Keratinocyte (primary cell): ENCODE data around the gene ARHGAP24. TPM values are rescaled to one million over a fixed set of nuclear protein-coding genes. Genes with fewer than 3 reads are reported as not detected.

Experiments used
- DNase-seq: peaks from one replicate; pipeline ENCODE4 v3.0.0-alpha.2; 2011; ENCODE audit warnings: low read depth, missing footprints, low spot score
- FAIRE-seq: peaks from 2 replicates; lab custom pipeline; 2011; peaks lifted over from hg19 to GRCh38; lab: Jason Lieb, UNC
- H2AFZ ChIP-seq: 2 replicates; pipeline ENCODE4 v1.6.0; 2012; ENCODE audit warnings: low read length, control low read depth, inconsistent platforms; ENCODE audit not compliant: control insufficient read depth
- H3K27ac ChIP-seq: 2 replicates; pipeline ENCODE4 v1.5.1; 2011; ENCODE audit warnings: low read length; ENCODE audit not compliant: control insufficient read depth, insufficient read depth
- H3K27me3 ChIP-seq: 3 replicates; pipeline ENCODE4 v1.6.0; 2011; ENCODE audit warnings: low read length; ENCODE audit not compliant: control insufficient read depth, insufficient read depth; ENCODE audit errors: extremely low read depth
- H3K36me3 ChIP-seq, 2 experiments: 2 replicates in 1 of 2; 3 replicates in 1 of 2; pipeline ENCODE4 v1.5.1; 2011; ENCODE audit warnings: low read length in 2 of 2, mild to moderate bottlenecking in 1 of 2; ENCODE audit not compliant: control insufficient read depth in 2 of 2, insufficient read depth in 2 of 2; ENCODE audit errors: extremely low read depth in 1 of 2
- H3K4me1 ChIP-seq: 3 replicates; pipeline ENCODE4 v1.5.1; 2011; ENCODE audit warnings: low read length; ENCODE audit not compliant: control insufficient read depth, insufficient read depth; ENCODE audit errors: extremely low read depth
- H3K4me2 ChIP-seq: 3 replicates; pipeline ENCODE4 v1.6.0; 2011; ENCODE audit warnings: low read depth, low read length; ENCODE audit not compliant: control insufficient read depth, insufficient read depth; ENCODE audit errors: extremely low read depth
- H3K4me3 ChIP-seq, 3 experiments: fragments of 200-600 bp in 1 of 3; sonication (generic) in 1 of 3; 2 replicates in 2 of 3; 3 replicates in 1 of 3; pipeline ENCODE4 v1.5.1; 2011 to 2016; ENCODE audit warnings: low read length in 3 of 3, mild to moderate bottlenecking in 3 of 3, control low read depth in 2 of 3, inconsistent platforms in 1 of 3, low read depth in 1 of 3, mixed read lengths in 1 of 3, mixed run types in 1 of 3, moderate library complexity in 1 of 3; ENCODE audit not compliant: control insufficient read depth in 2 of 3, insufficient read depth in 2 of 3; ENCODE audit errors: extremely low read depth in 1 of 3
- H3K79me2 ChIP-seq: 2 replicates; pipeline ENCODE4 v1.6.0; 2012; ENCODE audit warnings: low read length; ENCODE audit not compliant: control insufficient read depth, insufficient read depth
- H3K9ac ChIP-seq: 3 replicates; pipeline ENCODE4 v1.6.0; 2011; ENCODE audit warnings: low read length; ENCODE audit not compliant: control insufficient read depth, insufficient read depth; ENCODE audit errors: extremely low read depth
- H3K9me1 ChIP-seq: 3 replicates; pipeline ENCODE4 v1.6.0; 2011; ENCODE audit warnings: low read length; ENCODE audit not compliant: control insufficient read depth, insufficient read depth; ENCODE audit errors: extremely low read depth
- H3K9me3 ChIP-seq: 2 replicates; pipeline ENCODE4 v1.5.1; 2012; ENCODE audit warnings: low read depth, low read length; ENCODE audit not compliant: control insufficient read depth
- H4K20me1 ChIP-seq: 3 replicates; pipeline ENCODE4 v1.6.0; 2011; ENCODE audit warnings: low read length; ENCODE audit not compliant: control insufficient read depth, insufficient read depth; ENCODE audit errors: extremely low read depth
- CTCF ChIP-seq, 3 experiments: IDR thresholded peaks in 1 of 3; conservative IDR thresholded peaks in 1 of 3; optimal IDR thresholded peaks in 1 of 3; 2 replicates in 2 of 3; 3 replicates in 1 of 3; pipeline versions ENCODE3 to v1.5.1; 2011; ENCODE audit warnings: low read length in 3 of 3, mild to moderate bottlenecking in 3 of 3, moderate library complexity in 2 of 3, control low read depth in 1 of 3, inconsistent platforms in 1 of 3; ENCODE audit not compliant: insufficient read depth in 2 of 3; ENCODE audit errors: extremely low read depth in 1 of 3
- EZH2 ChIP-seq: IDR thresholded peaks from one replicate; pipeline ENCODE4 v1.6.1; 2012; ENCODE audit warnings: inconsistent platforms, mild to moderate bottlenecking, low read length, moderate library complexity
- dilution Hi-C: fragments of 300-500 bp; cut with MboI; formaldehyde crosslinking; loops from one replicate; pipeline ENCODE4 v1.7.0; 2020; ENCODE audit warnings: low sequenced_read_pairs; ENCODE audit not compliant: extremely low pct_ligation_motif_present
- polyA plus RNA-seq, 5 experiments: library from polyadenylated mRNA; depleted of rRNA in 3 of 5; stranded (reverse) in 3 of 5; stranded (forward) in 1 of 5; unstranded in 1 of 5; fragments of >200 nt; gene quantifications; 1 replicate in 1 of 5; 2 replicates in 3 of 5; 3 replicates in 1 of 5; pipeline versions ENCODE4 v1.2.1 to v1.2.3, GENCODE V29; 2011 to 2012; ENCODE audit warnings: missing spikeins in 2 of 5, low read depth in 1 of 5, low replicate concordance in 1 of 5

Gene ARHGAP24
- polyA plus RNA-seq, 1 donor (not counting 4 experiments of a cell fraction or from before 2014, with no cell fraction given) = 0.87 TPM

- Histone ChIP-seq H3K27me3 (no peaks in the 10 kb centered on the region), H3K4me2 (no peak overlapping the region)
- FAIRE-seq = no peak
These were observed 551.8 kb downstream of the ARHGAP24 start for GRCh38 chr4:86026720-86027119.

GRCh38 chr4:86031927-86032326 lies 557.0 kb downstream of the ARHGAP24 start:
- H3K4me2 ChIP-seq = no peak overlapping the region
- no peak overlapping the region for H3K9ac ChIP-seq
- no peaks in the 10 kb centered on the region for H3K36me3 ChIP-seq
- no peak overlapping the region for H2AFZ ChIP-seq
- no peaks in the 10 kb centered on the region for H3K9me1 ChIP-seq
- dilution Hi-C loops = no loop called here
- DNase-seq (no peak), FAIRE-seq (no peak)
- H3K27me3 ChIP-seq = no peaks in the 10 kb centered on the region
- H4K20me1 ChIP-seq = no peaks in the 10 kb centered on the region
- H3K4me1 ChIP-seq = peaks cover 24% of the 10 kb centered on the region
- H3K4me3 ChIP-seq = no peak overlapping the region
- no peaks in the 10 kb centered on the region for H3K79me2 ChIP-seq
- H3K9me3 ChIP-seq = no peaks in the 10 kb centered on the region
- TF ChIP-seq EZH2 (no peak), CTCF (optimal IDR thresholded peaks at IDR 0.05 in 1 of 3, IDR thresholded peaks at IDR 0.05 in 1 of 3, conservative IDR thresholded peaks at IDR 0.05 in 1 of 3; ENCODE audit: extremely low read depth in 1 of 3, insufficient read depth in 2 of 3, low read length in 3 of 3) (no peak)
- H3K27ac ChIP-seq = no peak overlapping the region

More at GRCh38 chr4:86026720-86027119, 551.8 kb downstream of the ARHGAP24 start:
- no peak overlapping the region for H3K4me3 ChIP-seq
- no peaks in the 10 kb centered on the region for H3K9me3 ChIP-seq
- H3K4me1 ChIP-seq = no peaks in the 10 kb centered on the region
- H2AFZ ChIP-seq = no peak overlapping the region
- no peaks in the 10 kb centered on the region for H4K20me1 ChIP-seq
- DNase-seq = no peak
- H3K79me2 ChIP-seq = no peaks in the 10 kb centered on the region
- no peak overlapping the region for H3K9ac ChIP-seq
- no peak for TF ChIP-seq EZH2
- no peak for TF ChIP-seq CTCF (optimal IDR thresholded peaks at IDR 0.05 in 1 of 3, IDR thresholded peaks at IDR 0.05 in 1 of 3, conservative IDR thresholded peaks at IDR 0.05 in 1 of 3; ENCODE audit: extremely low read depth in 1 of 3, insufficient read depth in 2 of 3, low read length in 3 of 3)
- H3K27ac ChIP-seq = no peak overlapping the region
- dilution Hi-C loops = no loop called here
- H3K36me3 ChIP-seq = no peaks in the 10 kb centered on the region
- H3K9me1 ChIP-seq = no peaks in the 10 kb centered on the region
